ENCODE measurements around the gene ADAMTSL1. TPM values are rescaled to one million over a fixed set of nuclear protein-coding genes. Genes with fewer than 3 reads are reported as not detected.

The ADAMTSL1 gene
- total and polyA plus RNA-seq, 5 donors from 2014 or later, result not detected

GRCh38 chr9:18496256-18497000 is 22.5 kb downstream of the ADAMTSL1 start:
- Histone ChIP-seq H3K4me3 (ENCODE audit: low read depth, low read length) (no peak overlapping the region), H3K27ac (ENCODE audit: insufficient read depth, low read length, poor library complexity, severe bottlenecking) (no peak overlapping the region), H3K36me3 (ENCODE audit: control insufficient read depth, insufficient read depth, low read length) (no peaks in the 10 kb centered on the region), H3K9me3 (ENCODE audit: control insufficient read depth in 2 of 2, low read length in 2 of 2) (no peaks in the 10 kb centered on the region), H3K27me3 (ENCODE audit: control insufficient read depth, insufficient read depth, low read length) (no peaks in the 10 kb centered on the region), H3K4me1 (ENCODE audit: control insufficient read depth, insufficient read depth, low read length, poor library complexity, severe bottlenecking) (no peaks in the 10 kb centered on the region)
- no peaks in the 10 kb centered on the region for H3K4me1 Mint-ChIP-seq
- H3K36me3 Mint-ChIP-seq, result no peaks in the 10 kb centered on the region
- H3K9me3 Mint-ChIP-seq, result peaks cover 0 to 2% (median 0%) of the 10 kb centered on the region in 7 donors
- ATAC-seq (ENCODE audit: low read depth in 2 of 2) (no peak), DNase-seq (no peak)
- H3K27ac Mint-ChIP-seq, result no peak overlapping the region
- H3K27me3 Mint-ChIP-seq, result no peaks in the 10 kb centered on the region
- no peak overlapping the region for H3K4me3 Mint-ChIP-seq

GRCh38 chr9:18499062-18499461 is 25.1 kb downstream of the ADAMTSL1 start:
- H3K4me3 ChIP-seq (ENCODE audit: low read depth, low read length), result no peak overlapping the region
- no peaks in the 10 kb centered on the region for H3K4me1 Mint-ChIP-seq
- H3K9me3 Mint-ChIP-seq, result peaks cover 0 to 2% (median 0%) of the 10 kb centered on the region in 7 donors
- no peak overlapping the region for H3K27ac Mint-ChIP-seq
- H3K36me3 ChIP-seq (ENCODE audit: control insufficient read depth, insufficient read depth, low read length), result no peaks in the 10 kb centered on the region
- no peaks in the 10 kb centered on the region for H3K27me3 ChIP-seq (ENCODE audit: control insufficient read depth, insufficient read depth, low read length)
- H3K27me3 Mint-ChIP-seq, result no peaks in the 10 kb centered on the region
- DNase-seq (no peak), ATAC-seq (ENCODE audit: low read depth in 2 of 2) (no peak)
- no peak overlapping the region for H3K4me3 Mint-ChIP-seq
- no peaks in the 10 kb centered on the region for H3K9me3 ChIP-seq (ENCODE audit: control insufficient read depth in 2 of 2, low read length in 2 of 2)
- H3K27ac ChIP-seq (ENCODE audit: insufficient read depth, low read length, poor library complexity, severe bottlenecking), result no peak overlapping the region
- H3K4me1 ChIP-seq (ENCODE audit: control insufficient read depth, insufficient read depth, low read length, poor library complexity, severe bottlenecking), result no peaks in the 10 kb centered on the region
- no peaks in the 10 kb centered on the region for H3K36me3 Mint-ChIP-seq

GRCh38 chr9:18499980-18500379 is 26.0 kb downstream of the ADAMTSL1 start:
- no peaks in the 10 kb centered on the region for H3K4me1 ChIP-seq (ENCODE audit: control insufficient read depth, insufficient read depth, low read length, poor library complexity, severe bottlenecking)
- H3K27me3 ChIP-seq (ENCODE audit: control insufficient read depth, insufficient read depth, low read length), result no peaks in the 10 kb centered on the region
- Mint-ChIP-seq H3K9me3 (peaks cover 0 to 2% (median 0%) of the 10 kb centered on the region in 7 donors), H3K27me3 (no peaks in the 10 kb centered on the region), H3K27ac (no peak overlapping the region), H3K4me3 (no peak overlapping the region), H3K36me3 (no peaks in the 10 kb centered on the region), H3K4me1 (no peaks in the 10 kb centered on the region)
- no peaks in the 10 kb centered on the region for H3K9me3 ChIP-seq (ENCODE audit: control insufficient read depth in 2 of 2, low read length in 2 of 2)
- DNase-seq (no peak), ATAC-seq (ENCODE audit: low read depth in 2 of 2) (no peak)
- no peak overlapping the region for H3K27ac ChIP-seq (ENCODE audit: insufficient read depth, low read length, poor library complexity, severe bottlenecking)
- no peak overlapping the region for H3K4me3 ChIP-seq (ENCODE audit: low read depth, low read length)
- H3K36me3 ChIP-seq (ENCODE audit: control insufficient read depth, insufficient read depth, low read length), result no peaks in the 10 kb centered on the region

- Histone ChIP-seq H3K27me3 (ENCODE audit: control insufficient read depth, insufficient read depth, low read length) (no peaks in the 10 kb centered on the region), H3K4me1 (ENCODE audit: control insufficient read depth, insufficient read depth, low read length, poor library complexity, severe bottlenecking) (no peaks in the 10 kb centered on the region), H3K27ac (ENCODE audit: insufficient read depth, low read length, poor library complexity, severe bottlenecking) (no peak overlapping the region), H3K36me3 (ENCODE audit: control insufficient read depth, insufficient read depth, low read length) (no peaks in the 10 kb centered on the region), H3K9me3 (ENCODE audit: control insufficient read depth in 2 of 2, low read length in 2 of 2) (no peaks in the 10 kb centered on the region), H3K4me3 (ENCODE audit: low read depth, low read length) (no peak overlapping the region)
- DNase-seq (no peak), ATAC-seq (ENCODE audit: low read depth in 2 of 2) (no peak)
- peaks cover 0 to 2% (median 0%) of the 10 kb centered on the region in 7 donors for H3K9me3 Mint-ChIP-seq
- H3K27me3 Mint-ChIP-seq, result no peaks in the 10 kb centered on the region
- H3K4me3 Mint-ChIP-seq, result no peak overlapping the region
- no peaks in the 10 kb centered on the region for H3K4me1 Mint-ChIP-seq
- no peaks in the 10 kb centered on the region for H3K36me3 Mint-ChIP-seq
- no peak overlapping the region for H3K27ac Mint-ChIP-seq
Observed at GRCh38 chr9:18500451-18500850, 26.5 kb downstream of the ADAMTSL1 start.

- Histone ChIP-seq H3K36me3 (ENCODE audit: control insufficient read depth, insufficient read depth, low read length) (no peaks in the 10 kb centered on the region), H3K27ac (ENCODE audit: insufficient read depth, low read length, poor library complexity, severe bottlenecking) (no peak overlapping the region), H3K4me1 (ENCODE audit: control insufficient read depth, insufficient read depth, low read length, poor library complexity, severe bottlenecking) (no peaks in the 10 kb centered on the region), H3K27me3 (ENCODE audit: control insufficient read depth, insufficient read depth, low read length) (no peaks in the 10 kb centered on the region), H3K9me3 (ENCODE audit: control insufficient read depth in 2 of 2, low read length in 2 of 2) (no peaks in the 10 kb centered on the region), H3K4me3 (ENCODE audit: low read depth, low read length) (no peak overlapping the region)
- H3K36me3 Mint-ChIP-seq, result no peaks in the 10 kb centered on the region
- peaks cover 0 to 2% (median 0%) of the 10 kb centered on the region in 7 donors for H3K9me3 Mint-ChIP-seq
- ATAC-seq (ENCODE audit: low read depth in 2 of 2), result no peak
- H3K27ac Mint-ChIP-seq, result no peak overlapping the region
- no peaks in the 10 kb centered on the region for H3K4me1 Mint-ChIP-seq
- no peak overlapping the region for H3K4me3 Mint-ChIP-seq
- H3K27me3 Mint-ChIP-seq, result no peaks in the 10 kb centered on the region
- DNase-seq, result no peak
Observed at GRCh38 chr9:18501949-18502348, 28.0 kb downstream of the ADAMTSL1 start.

GRCh38 chr9:18502546-18502945 is 28.6 kb downstream of the ADAMTSL1 start:
- Mint-ChIP-seq H3K27ac (no peak overlapping the region), H3K27me3 (no peaks in the 10 kb centered on the region), H3K36me3 (no peaks in the 10 kb centered on the region), H3K9me3 (peaks cover 0 to 2% (median 0%) of the 10 kb centered on the region in 7 donors), H3K4me3 (no peak overlapping the region), H3K4me1 (no peaks in the 10 kb centered on the region)
- no peaks in the 10 kb centered on the region for H3K36me3 ChIP-seq (ENCODE audit: control insufficient read depth, insufficient read depth, low read length)
- no peak for DNase-seq
- no peaks in the 10 kb centered on the region for H3K4me1 ChIP-seq (ENCODE audit: control insufficient read depth, insufficient read depth, low read length, poor library complexity, severe bottlenecking)
- no peak for ATAC-seq (ENCODE audit: low read depth in 2 of 2)
- H3K9me3 ChIP-seq (ENCODE audit: control insufficient read depth in 2 of 2, low read length in 2 of 2), result no peaks in the 10 kb centered on the region
- no peak overlapping the region for H3K27ac ChIP-seq (ENCODE audit: insufficient read depth, low read length, poor library complexity, severe bottlenecking)
- H3K27me3 ChIP-seq (ENCODE audit: control insufficient read depth, insufficient read depth, low read length), result no peaks in the 10 kb centered on the region
- H3K4me3 ChIP-seq (ENCODE audit: low read depth, low read length), result no peak overlapping the region

- Mint-ChIP-seq H3K4me3 (no peak overlapping the region), H3K27ac (no peak overlapping the region), H3K27me3 (no peaks in the 10 kb centered on the region), H3K9me3 (peaks cover 0 to 5% (median 0%) of the 10 kb centered on the region in 7 donors), H3K4me1 (no peaks in the 10 kb centered on the region), H3K36me3 (no peaks in the 10 kb centered on the region)
- ATAC-seq (ENCODE audit: low read depth in 2 of 2) (no peak), DNase-seq (no peak)
- H3K4me3 ChIP-seq (ENCODE audit: low read depth, low read length), result no peak overlapping the region
- H3K4me1 ChIP-seq (ENCODE audit: control insufficient read depth, insufficient read depth, low read length, poor library complexity, severe bottlenecking), result no peaks in the 10 kb centered on the region
- H3K36me3 ChIP-seq (ENCODE audit: control insufficient read depth, insufficient read depth, low read length), result no peaks in the 10 kb centered on the region
- H3K9me3 ChIP-seq (ENCODE audit: control insufficient read depth in 2 of 2, low read length in 2 of 2), result no peaks in the 10 kb centered on the region
- no peaks in the 10 kb centered on the region for H3K27me3 ChIP-seq (ENCODE audit: control insufficient read depth, insufficient read depth, low read length)
- H3K27ac ChIP-seq (ENCODE audit: insufficient read depth, low read length, poor library complexity, severe bottlenecking), result no peak overlapping the region
Observed at GRCh38 chr9:18504707-18505106, 30.8 kb downstream of the ADAMTSL1 start.

- Mint-ChIP-seq H3K27me3 (no peaks in the 10 kb centered on the region), H3K9me3 (peaks cover 0 to 5% (median 0%) of the 10 kb centered on the region in 7 donors), H3K27ac (no peak overlapping the region), H3K4me3 (no peak overlapping the region), H3K4me1 (no peaks in the 10 kb centered on the region), H3K36me3 (no peaks in the 10 kb centered on the region)
- no peak for DNase-seq
- no peaks in the 10 kb centered on the region for H3K27me3 ChIP-seq (ENCODE audit: control insufficient read depth, insufficient read depth, low read length)
- no peak overlapping the region for H3K27ac ChIP-seq (ENCODE audit: insufficient read depth, low read length, poor library complexity, severe bottlenecking)
- no peaks in the 10 kb centered on the region for H3K9me3 ChIP-seq (ENCODE audit: control insufficient read depth in 2 of 2, low read length in 2 of 2)
- H3K4me1 ChIP-seq (ENCODE audit: control insufficient read depth, insufficient read depth, low read length, poor library complexity, severe bottlenecking), result no peaks in the 10 kb centered on the region
- no peak for ATAC-seq (ENCODE audit: low read depth in 2 of 2)
- no peak overlapping the region for H3K4me3 ChIP-seq (ENCODE audit: low read depth, low read length)
- no peaks in the 10 kb centered on the region for H3K36me3 ChIP-seq (ENCODE audit: control insufficient read depth, insufficient read depth, low read length)
Observed at GRCh38 chr9:18507151-18507550, 33.2 kb downstream of the ADAMTSL1 start.
